GM18507 (cell line): ENCODE measurements around the gene SLC26A11.
A peak's percentile ranks its signal among the peaks of the same experiment; 100 is the strongest.
"Not testable (repeated sequence)": the region's sequence is repeated elsewhere in the genome, so short reads cannot be mapped to it uniquely, and the experiment has no call there.

Experiments
- DNase-seq: peaks from one replicate; pipeline ENCODE4 v3.0.0; 2011; ENCODE audit warnings: low read depth; ENCODE audit not compliant: insufficient read length; ENCODE audit errors: extremely low spot score
- FAIRE-seq: peaks from 2 replicates; lab custom pipeline; 2011; peaks lifted over from hg19 to GRCh38; lab: Jason Lieb, UNC

Gene SLC26A11

DNA sequence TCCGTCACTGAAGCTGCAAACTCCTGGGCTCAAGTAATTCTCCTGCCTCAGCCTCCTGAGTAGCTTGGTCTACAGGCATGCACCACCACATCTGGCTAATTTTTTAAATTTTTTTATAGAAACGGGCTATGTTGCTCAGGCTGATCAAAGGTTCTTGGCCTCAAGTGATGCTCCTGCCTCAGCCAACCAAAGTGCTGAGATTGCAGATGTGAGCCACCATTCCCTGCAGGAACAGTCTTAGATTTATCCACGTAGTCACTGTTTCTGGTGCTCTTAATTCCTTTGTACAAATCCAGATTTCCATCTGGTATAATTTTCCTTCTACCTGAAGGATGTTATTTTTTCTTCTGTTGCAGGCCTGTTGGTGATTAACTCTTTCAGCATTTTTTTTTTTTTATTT lies 13.0 kb downstream of the SLC26A11 start:
- no peak for DNase-seq
- no peak for FAIRE-seq

DNA sequence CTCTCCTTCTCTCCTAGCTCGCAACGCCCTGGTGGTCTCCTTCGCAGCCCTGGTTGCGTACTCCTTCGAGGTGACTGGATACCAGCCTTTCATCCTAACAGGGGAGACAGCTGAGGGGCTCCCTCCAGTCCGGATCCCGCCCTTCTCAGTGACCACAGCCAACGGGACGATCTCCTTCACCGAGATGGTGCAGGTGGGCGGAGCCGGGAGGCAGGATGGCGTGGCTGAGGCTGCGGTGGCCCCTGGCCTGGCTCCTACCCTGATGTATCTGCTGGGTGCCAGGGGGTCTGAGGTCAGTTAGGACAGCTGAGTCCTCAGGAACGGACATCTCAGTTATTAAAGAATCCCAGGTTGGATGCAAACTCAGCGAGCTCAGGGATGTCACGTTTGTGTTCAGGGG lies 16.7 kb downstream of the SLC26A11 start:
- no peak for FAIRE-seq
- no peak for DNase-seq

DNA sequence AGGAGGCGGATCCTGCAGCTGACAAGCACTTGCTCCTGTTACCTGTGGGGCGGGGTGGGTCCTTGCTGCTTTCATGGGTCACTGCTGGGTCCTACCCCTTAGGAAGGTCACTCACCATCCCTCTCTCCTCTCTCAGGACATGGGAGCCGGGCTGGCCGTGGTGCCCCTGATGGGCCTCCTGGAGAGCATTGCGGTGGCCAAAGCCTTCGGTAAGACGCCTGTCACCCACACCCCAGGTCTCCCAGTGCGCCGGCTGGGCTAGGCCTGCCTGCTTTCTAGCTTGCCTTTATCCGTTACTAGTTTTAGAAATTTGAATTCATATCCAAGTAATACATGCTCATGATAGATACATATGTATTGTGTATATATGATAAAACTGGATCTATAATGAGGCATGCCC lies 17.2 kb downstream of the SLC26A11 start:
- FAIRE-seq (no peak), DNase-seq (no peak)

DNA sequence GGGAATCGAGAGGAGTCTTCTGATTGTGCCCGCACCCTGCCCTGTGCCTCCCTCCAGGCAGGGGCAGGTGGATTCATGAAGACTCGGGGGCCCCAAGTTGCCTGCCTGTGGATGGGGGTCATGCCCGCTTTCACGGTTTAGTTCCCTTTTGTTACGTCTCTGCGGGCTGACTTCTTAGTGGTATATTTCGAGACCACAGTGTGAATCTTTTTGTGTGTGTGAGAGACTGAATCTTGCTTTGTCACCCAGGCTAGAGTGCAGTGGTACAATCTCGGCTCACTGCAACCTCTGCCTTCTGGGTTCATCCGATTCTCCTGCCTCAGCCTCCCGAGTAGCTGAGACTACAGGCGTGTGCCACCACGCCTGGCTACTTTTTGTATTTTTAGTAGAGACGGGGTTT lies 22.3 kb downstream of the SLC26A11 start:
- no peak for DNase-seq

DNA sequence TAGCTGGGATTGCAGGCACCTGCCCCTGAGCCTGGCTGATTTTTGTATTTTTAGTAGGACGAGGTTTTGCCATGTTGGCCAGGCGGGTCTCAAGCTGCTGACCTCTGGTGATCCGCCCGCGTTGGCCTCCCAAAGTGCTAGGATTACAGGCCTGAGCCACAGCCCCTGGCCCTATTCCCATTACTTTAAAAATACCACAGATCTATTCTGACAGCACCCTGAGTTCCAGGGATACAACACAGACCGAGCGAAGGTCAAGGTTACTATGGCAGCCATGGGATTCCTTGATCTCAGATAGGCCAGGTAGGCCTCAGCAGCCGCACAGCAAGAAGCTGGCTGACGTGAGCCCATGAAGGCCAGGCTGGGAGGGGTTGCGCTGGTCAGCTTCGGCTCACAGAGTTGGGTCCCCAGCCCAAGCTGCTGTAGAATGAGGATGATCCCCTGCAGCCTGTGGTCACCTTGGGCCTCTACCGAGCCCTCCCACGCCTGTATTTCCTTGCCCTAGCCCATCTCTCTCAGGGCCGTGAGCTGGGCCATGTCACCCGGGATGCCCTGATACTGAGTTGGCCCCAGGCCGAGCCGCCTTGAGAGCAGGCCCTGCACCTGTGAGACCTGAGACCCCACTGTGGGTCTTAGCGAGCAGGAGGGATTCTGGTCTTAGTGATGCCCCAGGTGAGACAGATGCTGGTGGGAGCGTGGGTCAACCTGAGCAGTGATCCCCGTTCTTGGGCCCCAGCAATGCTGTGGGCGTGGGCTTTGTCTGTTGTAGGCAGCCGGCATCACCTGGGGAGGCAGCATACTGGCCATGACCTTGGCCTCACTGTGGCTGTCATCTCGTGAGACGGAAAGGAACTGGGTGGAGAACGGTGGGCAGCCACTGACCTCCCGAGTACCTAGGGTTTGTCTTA lies 23.6 kb downstream of the SLC26A11 start:
- DNase-seq (no peak), FAIRE-seq (no peak)

More for the DNA sequence above, 22.3 kb downstream of the SLC26A11 start:
- FAIRE-seq = no peak

DNA sequence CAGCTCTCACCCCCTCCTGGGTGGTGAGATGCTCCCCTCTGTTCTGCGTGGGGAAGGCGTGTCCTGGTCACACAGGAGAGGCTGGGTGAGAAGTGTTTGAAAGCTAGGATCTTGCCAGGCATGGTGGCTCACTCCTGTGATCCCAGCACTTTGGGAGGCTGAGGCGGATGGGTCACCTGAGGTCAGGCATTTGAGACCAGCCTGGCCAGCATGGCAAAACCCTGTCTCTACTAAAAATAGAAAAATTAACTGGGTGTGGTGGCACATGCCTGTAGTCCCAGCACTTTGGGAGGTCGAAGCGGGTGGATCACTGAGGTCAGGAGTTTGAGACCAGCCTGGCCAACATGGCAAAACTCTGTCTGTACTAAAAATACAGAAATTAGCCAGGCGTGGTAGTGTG lies 24.2 kb downstream of the SLC26A11 start:
- FAIRE-seq, DNase-seq: not testable (repeated sequence)

DNA sequence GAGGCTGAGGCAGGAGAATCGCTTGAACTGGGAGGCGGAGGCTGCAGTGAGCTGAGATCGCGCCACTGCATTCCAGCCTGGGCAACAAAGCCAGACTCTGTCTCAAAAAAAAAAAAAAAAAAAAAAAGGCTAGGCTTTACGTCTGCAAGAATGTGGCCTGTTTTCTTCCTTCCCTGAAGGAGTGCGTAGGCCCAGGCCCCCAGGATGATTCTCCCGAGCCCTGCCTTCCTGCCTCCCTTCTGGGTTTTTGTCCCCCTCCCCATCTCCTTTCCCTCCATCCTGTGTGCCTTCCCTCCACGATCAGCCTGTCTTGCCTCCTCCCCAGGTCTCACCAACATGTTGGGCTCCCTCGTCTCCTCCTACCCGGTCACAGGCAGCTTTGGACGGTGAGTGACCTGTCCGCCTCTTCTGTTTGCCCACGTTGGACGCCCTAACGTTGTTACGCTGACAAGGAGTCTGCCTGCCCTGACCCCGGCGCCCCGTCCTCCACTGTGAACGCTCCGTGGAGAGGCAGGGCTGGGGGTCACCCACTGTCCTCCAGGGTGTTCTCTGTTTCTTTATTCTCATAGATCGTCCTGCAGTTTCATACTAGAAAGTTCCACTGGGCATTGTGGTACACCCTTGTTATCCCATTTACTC lies 24.8 kb downstream of the SLC26A11 start:
- FAIRE-seq (no peak), DNase-seq (no peak)

DNA sequence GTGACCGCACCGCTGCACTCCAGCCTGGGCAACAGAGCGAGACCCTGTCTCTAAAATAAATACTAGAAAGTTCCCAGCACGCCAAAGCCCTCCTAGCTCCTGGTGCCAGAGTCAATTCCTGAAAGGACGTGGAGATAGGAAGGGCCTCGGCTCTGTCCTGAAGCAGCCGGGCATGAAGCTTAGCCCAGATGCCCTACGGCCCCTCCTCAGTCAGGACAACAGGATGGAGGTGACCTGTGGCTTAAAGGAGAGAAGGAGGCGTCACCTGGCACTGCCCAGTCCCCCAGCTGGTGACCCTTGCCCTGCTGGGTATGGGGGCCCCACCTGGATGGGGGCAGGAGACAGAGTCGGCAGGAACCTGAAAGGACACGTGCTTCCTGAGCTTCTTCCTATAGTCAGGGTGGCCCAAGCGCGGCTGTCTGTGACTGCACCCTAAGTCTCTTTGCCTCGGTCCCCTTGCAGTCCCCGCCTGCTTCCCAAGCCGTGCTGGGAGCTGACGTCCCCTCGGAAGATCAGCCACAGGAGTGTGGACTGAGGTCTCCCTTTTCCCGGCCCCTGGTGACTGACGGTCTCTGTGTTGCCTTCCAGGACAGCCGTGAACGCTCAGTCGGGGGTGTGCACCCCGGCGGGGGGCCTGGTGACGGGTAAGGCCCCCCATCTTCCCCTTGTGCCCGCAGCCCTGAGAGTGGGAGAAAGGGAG lies 25.5 kb downstream of the SLC26A11 start:
- FAIRE-seq (no peak), DNase-seq (no peak)

DNA sequence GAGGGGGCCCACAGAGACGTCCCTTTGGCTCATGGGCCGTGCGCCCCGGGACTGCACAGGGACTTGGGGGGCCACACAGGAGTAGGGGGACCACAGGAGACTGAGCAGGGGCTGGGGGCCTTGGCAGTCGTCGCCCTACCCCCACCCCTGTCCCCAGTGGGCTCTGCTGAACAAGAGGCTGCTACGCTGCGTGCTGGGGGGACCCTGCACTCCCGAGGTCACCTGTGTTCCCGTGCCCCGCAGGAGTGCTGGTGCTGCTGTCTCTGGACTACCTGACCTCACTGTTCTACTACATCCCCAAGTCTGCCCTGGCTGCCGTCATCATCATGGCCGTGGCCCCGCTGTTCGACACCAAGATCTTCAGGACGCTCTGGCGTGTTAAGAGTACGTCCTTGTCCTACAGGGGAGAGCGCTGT lies 26.0 kb downstream of the SLC26A11 start:
- FAIRE-seq = no peak

DNA sequence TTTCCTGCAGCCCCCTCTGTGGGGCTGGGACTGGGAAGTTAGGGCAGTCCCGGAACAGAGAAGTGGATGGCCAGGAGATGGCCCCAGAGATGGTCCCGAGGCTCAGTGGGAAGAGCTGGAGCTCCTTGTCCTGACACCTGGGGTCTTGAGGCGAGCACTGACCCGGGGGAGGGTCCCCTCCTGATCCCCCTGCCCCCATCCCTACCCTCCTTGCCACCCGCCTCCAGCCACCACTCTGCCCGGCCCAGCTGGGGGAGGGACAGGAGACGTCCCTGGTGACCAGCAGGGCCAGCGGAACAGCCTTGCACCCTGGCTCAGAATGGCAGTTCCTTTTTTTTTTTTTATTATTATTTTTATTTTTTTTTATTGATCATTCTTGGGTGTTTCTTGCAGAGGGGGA lies 26.5 kb downstream of the SLC26A11 start:
- FAIRE-seq (no peak), DNase-seq (no peak)

More for the DNA sequence above, 26.0 kb downstream of the SLC26A11 start:
- no peak for DNase-seq

DNA sequence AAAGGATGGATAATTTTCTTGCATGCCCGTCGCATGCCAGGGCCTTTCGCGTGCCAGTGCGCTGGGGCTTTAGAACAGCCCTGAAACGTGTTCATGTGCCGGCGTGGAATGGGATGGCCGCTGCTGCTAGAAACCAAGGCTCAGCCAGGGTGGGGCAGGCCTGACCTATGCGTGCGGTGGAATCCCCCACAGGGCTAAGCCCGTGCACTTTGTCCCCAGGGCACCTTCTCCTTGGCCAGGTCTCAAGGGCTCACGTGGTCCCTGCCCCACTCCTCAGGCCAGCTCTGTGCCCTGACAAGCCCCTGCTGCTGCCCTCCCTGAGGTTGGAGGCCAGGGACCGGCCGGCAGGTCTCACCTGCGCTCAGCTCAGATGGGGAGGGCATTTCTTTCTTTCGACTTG lies 27.3 kb downstream of the SLC26A11 start:
- DNase-seq = no peak
- FAIRE-seq = no peak

DNA sequence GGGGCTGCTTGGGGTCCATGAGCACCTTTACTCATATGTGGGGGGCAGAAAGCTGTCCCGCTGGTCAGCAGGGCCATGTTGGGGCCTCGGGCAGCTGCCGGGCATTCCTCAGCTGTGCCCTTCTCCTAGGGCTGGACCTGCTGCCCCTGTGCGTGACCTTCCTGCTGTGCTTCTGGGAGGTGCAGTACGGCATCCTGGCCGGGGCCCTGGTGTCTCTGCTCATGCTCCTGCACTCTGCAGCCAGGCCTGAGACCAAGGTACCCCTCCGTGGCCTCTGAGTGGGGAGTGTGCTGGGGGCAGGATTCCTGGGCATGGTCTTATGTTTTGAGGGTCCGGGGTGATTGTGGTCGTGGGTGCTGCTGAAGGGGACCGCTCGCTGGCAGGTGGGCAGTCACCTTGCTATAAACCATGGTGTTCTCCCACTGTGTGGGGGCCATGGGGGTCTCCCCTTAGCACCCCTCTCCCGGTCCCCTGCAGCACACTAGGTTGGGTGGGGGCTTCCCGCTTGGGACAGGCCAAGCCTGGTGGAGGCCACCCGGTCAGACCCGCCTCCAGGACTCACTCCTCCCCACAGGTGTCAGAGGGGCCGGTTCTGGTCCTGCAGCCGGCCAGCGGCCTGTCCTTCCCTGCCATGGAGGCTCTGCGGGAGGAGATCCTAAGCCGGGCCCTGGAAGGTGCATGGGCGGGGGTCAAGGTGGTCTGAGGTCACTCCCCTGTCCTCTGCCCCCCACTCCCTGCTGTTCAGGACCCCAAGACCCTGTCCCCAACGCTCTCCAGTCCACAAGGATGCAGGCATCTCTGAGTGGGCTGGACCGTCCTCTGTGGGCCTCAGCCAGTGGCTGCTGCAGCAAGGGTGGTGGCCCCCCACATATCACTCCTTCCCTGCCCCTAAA lies 28.0 kb downstream of the SLC26A11 start:
- no peak for FAIRE-seq
- DNase-seq = no peak

DNA sequence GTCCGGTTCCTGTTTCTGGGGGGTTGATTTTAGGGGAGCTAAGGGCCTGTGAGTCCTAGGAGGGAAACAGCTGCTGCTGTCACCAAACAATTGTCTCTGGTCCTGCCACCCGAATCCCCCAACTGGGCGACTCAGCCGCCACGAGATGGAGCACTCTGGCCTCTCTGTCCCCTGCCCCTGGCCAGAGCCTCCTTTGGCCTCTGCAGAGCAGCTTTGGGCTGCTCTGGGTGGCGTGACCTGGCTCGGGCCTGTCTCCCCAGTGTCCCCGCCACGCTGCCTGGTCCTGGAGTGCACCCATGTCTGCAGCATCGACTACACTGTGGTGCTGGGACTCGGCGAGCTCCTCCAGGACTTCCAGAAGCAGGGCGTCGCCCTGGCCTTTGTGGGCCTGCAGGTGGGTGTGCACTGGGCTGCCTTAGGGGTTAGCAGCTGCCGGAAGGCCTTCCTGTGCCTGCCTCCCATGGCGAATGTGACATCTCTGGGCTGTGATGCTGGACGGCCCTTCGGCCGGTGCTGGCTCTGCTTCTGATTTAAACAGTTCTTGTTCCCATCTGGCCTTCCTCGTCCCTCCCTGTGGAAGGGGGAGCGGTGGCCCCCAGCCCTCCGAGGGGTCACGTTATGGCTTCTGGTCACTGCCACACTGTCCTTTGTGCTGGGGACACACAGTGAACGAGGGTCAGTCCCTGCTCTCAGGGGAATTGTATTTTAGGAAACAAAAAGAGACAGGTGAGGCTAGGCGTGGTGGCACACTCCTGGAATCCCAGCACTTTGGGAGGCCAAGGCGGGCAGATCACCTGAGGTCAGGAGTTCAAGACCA lies 28.9 kb downstream of the SLC26A11 start:
- no peak for DNase-seq
- FAIRE-seq = no peak

DNA sequence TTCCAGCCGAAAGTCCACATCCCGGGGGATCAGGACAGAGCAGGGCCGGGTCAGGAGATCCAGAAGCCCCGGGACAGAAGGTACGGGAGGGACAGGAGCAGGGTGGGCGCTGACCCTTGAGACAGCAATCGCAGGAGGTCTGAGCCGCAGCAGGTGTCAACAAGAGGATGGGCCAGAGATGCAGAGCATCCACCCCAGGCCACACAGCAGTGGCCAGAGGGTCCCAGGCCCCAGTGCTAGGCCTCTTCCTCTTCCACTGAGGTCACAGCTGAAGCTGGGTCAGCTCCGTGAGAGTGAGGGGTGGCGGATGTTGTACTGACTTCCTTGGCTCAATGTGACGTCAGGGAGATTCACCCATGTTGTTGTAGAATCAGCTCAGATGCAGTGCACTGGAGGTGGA lies 31.7 kb downstream of the SLC26A11 start:
- DNase-seq = no peak
- FAIRE-seq = no peak

DNA sequence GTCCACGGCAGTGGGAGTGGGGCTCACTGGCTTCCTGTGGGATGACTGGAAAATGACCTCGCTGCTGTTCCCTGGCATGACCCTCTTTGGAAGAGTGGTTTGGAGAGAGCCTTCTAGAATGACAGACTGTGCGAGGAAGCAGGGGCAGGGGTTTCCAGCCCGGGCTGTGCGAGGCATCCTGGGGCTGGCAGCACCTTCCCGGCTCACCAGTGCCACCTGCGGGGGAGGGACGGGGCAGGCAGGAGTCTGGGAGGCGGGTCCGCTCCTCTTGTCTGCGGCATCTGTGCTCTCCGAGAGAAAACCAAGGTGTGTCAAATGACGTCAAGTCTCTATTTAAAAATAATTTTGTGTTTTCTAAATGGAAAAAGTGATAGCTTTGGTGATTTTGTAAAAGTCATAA lies 32.6 kb downstream of the SLC26A11 start:
- FAIRE-seq (peak; percentile 70), DNase-seq (peak; percentile 81)

DNA sequence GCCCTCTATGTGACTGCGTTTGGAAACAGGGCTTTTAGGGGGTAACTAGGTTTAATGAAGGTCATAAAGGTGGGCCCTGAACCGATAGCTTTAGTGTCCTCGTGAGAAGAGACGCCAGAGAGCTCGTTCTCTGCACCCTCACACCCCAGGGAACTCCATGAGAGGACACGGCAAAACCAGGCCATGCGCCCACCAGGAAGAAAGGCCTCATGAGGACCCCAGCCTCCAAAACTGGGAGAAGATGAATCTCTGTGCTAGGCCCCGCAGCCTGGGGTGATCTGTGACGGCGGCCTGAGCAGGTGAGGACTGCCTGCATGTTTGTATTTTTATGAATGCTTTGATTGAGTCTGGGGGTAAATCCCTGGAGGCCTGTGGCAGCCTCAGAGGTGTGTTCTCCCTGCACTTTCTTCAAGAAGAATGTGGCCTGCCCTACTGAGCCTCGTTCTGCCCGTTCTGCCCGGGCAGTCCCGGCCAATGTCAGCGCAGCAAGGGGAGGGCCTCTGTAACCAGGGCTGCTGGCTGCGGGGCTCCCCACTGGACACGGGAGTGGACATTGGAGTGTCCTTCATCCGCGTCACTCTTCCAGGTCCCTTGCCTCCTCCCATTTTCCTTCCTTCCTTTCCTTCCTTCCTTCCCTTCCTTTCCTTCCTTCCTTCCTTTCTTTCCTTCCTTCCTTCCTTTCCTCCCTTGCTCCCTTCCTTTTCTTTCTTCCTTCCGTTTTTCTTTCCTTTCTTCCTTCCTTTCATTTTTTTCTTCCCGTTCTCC lies 33.6 kb downstream of the SLC26A11 start:
- FAIRE-seq = no peak
- DNase-seq = no peak

DNA sequence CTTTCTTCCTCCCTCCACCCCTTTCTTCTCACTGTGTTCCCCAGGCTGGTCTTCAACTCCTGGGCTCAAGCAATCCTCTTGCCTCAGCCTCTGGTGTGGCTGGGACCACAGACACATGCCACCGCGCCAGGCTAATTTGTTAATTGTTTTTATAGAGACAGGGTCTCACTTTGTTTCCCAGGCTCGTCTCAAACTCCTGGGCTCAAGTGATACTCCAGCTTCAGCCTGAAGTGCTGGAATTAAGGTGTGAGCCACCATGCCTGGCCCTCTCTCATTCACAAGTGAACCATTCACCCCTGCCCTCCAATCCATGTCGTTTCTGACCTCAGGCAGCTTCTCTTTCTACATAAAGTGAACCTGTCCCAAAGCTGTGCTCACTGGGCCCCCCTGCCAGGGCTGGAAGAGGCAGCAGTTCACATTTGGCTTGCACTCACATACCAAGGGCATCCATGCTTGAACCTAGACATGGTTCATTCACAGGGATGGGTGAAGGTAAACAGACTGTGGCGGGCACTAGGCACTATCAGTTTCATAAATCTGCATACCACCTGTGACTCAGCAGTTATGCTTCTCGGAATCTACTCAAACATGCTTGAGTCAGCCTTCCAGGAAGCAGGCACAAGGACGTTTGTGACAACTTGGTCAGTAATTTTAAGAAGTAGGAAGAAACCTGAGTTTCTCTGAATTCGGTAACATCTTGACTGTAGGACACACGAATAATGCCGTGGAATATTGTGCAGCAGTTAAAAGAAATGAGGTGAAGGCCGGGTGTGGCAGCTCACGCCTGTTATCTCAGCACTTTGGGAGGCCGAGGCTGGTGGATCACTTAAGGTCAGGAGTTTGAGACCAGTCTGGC lies 34.4 kb downstream of the SLC26A11 start:
- FAIRE-seq = peak; percentile 89
- no peak for DNase-seq
